HepG2 (cell line): ENCODE data around the gene CCDC7. TPM values are rescaled to one million over a fixed set of nuclear protein-coding genes. Genes with fewer than 3 reads are reported as not detected.

ENCODE experiments used
- ATAC-seq: fragments of 200-7000 bp; cut with Tn5 transposase; 3 replicates; pipeline ENCODE4 v1.9.1; 2020; ENCODE audit warnings: mild to moderate bottlenecking, moderate library complexity
- BruUV-seq: library from RNA; stranded (reverse); fragments of 400-500 nt; replicated peaks from 2 replicates; lab custom pipeline; 2021; lab: Mats Ljungman, UMichigan
- CTCF ChIA-PET: fragments of 300-600 bp; formaldehyde crosslinking; extraction: SDS; loops from one replicate; lab custom pipeline; 2021; ENCODE audit warnings: low total read pairs, inconsistent platforms, low intra/inter-chr PET ratio; lab: Yijun Ruan, JAX
- POLR2A ChIA-PET: fragments of 350-600 bp; sonication (Branson Sonifier 250); formaldehyde crosslinking; loops from one replicate; lab custom pipeline; 2020; ENCODE audit warnings: antibody characterized with exemption, inconsistent platforms; lab: Yijun Ruan, JAX
- DNase-seq: peaks from one replicate; pipeline ENCODE4 v3.0.0-alpha.2; 2015; ENCODE audit warnings: low spot score
- FAIRE-seq: peaks from 3 replicates; lab custom pipeline; 2011; peaks lifted over from hg19 to GRCh38; lab: Jason Lieb, UNC
- H2AFZ ChIP-seq: one replicate; pipeline ENCODE4 v1.6.1; 2011; ENCODE audit warnings: low read length, inconsistent platforms
- H3K27ac ChIP-seq: fragments of 300-600 bp; 3 replicates; pipeline ENCODE4 v1.8.0; 2011; ENCODE audit warnings: mixed run types, mild to moderate bottlenecking, mixed read lengths, low read length, inconsistent platforms; ENCODE audit not compliant: insufficient read depth; ENCODE audit errors: extremely low read length
- H3K27me3 ChIP-seq, 2 experiments: fragments of 200-600 bp in 1 of 2; 2 replicates in 1 of 2; 3 replicates in 1 of 2; pipeline versions ENCODE4 v1.6.0 to v1.8.0; 2011; ENCODE audit warnings: low read length in 2 of 2, mild to moderate bottlenecking in 2 of 2, moderate library complexity in 2 of 2, inconsistent platforms in 1 of 2; ENCODE audit not compliant: insufficient read depth in 2 of 2, control insufficient read depth in 1 of 2
- H3K36me3 ChIP-seq, 2 experiments: fragments of 200-600 bp in 1 of 2; replicated peaks in 1 of 2; 2 replicates in 1 of 2; 3 replicates in 1 of 2; pipeline versions ENCODE4 v1.5.1 to v1.8.0; 2011; ENCODE audit warnings: low read length in 2 of 2, inconsistent platforms in 1 of 2; ENCODE audit not compliant: insufficient read depth in 2 of 2, control insufficient read depth in 1 of 2
- H3K4me1 ChIP-seq: 2 replicates; pipeline ENCODE4 v1.5.1; 2012; ENCODE audit warnings: low read length, inconsistent platforms; ENCODE audit not compliant: insufficient read depth
- H3K4me2 ChIP-seq: 2 replicates; pipeline ENCODE4 v1.6.0; 2011; ENCODE audit warnings: low read depth, low read length, inconsistent platforms
- H3K4me3 ChIP-seq, 3 experiments: fragments of 200-600 bp in 1 of 3; sonication (generic), shearing (Covaris generic) in 1 of 3; replicated peaks in 1 of 3; 2 replicates each; pipeline ENCODE4 v1.5.1; 2011 to 2016; ENCODE audit warnings: low read length in 3 of 3, inconsistent platforms in 2 of 3, low read depth in 2 of 3, mild to moderate bottlenecking in 2 of 3, control low read depth in 1 of 3, mixed read lengths in 1 of 3; ENCODE audit not compliant: insufficient read depth in 1 of 3
- H3K79me2 ChIP-seq: one replicate; pipeline ENCODE4 v1.6.1; 2011; ENCODE audit warnings: low read length, inconsistent platforms; ENCODE audit not compliant: insufficient read depth
- H3K9ac ChIP-seq: 2 replicates; pipeline ENCODE4 v1.6.0; 2011; ENCODE audit warnings: mild to moderate bottlenecking, low read depth, low read length, inconsistent platforms; ENCODE audit not compliant: insufficient read depth
- H3K9me3 ChIP-seq: 2 replicates; pipeline ENCODE4 v1.5.1; 2012; ENCODE audit warnings: mild to moderate bottlenecking, low read length
- H4K20me1 ChIP-seq: 2 replicates; pipeline ENCODE4 v1.6.0; 2011; ENCODE audit warnings: inconsistent platforms, mild to moderate bottlenecking, low read length, moderate library complexity; ENCODE audit not compliant: insufficient read depth
- BORCS8-MEF2B ChIP-seq: sonication (generic); formaldehyde crosslinking; IDR thresholded peaks from 2 replicates; pipeline ENCODE4 v1.8.0; 2022; ENCODE audit warnings: mild to moderate bottlenecking, missing genetic modification reagents
- CEBPG ChIP-seq: IDR thresholded peaks from 2 replicates; pipeline ENCODE4 v1.6.1; 2016
- EP300 ChIP-seq, 3 experiments: sonication (generic) in 1 of 3; formaldehyde crosslinking in 1 of 3; IDR thresholded peaks; 2 replicates each; pipeline versions ENCODE4 v1.5.1 to v1.6.1; 2011 to 2020; ENCODE audit warnings: low read depth in 2 of 3, low read length in 2 of 3, borderline replicate concordance in 1 of 3, improper control_type of control experiment in 1 of 3, mild to moderate bottlenecking in 1 of 3, missing genetic modification reagents in 1 of 3, moderate library complexity in 1 of 3
- ERF ChIP-seq: IDR thresholded peaks from 2 replicates; pipeline ENCODE4 v1.6.1; 2018; ENCODE audit warnings: missing biosample characterization, missing genetic modification reagents
- HNRNPLL ChIP-seq: fragments of 200-400 bp; formaldehyde crosslinking; IDR thresholded peaks from 2 replicates; pipeline ENCODE4 v1.6.1; 2017; ENCODE audit warnings: mild to moderate bottlenecking, low read depth, low read length; ENCODE audit not compliant: poor library complexity, severe bottlenecking
- HOXA7 ChIP-seq: sonication (generic); formaldehyde crosslinking; IDR thresholded peaks from 2 replicates; pipeline ENCODE4 v1.8.1; 2022; ENCODE audit warnings: mild to moderate bottlenecking, missing genetic modification reagents, moderate library complexity
- PHF8 ChIP-seq: sonication (generic); formaldehyde crosslinking; IDR thresholded peaks from 2 replicates; pipeline ENCODE4 v1.5.0; 2020; ENCODE audit warnings: missing genetic modification reagents
- RXRA ChIP-seq: sonication (generic); formaldehyde crosslinking; IDR thresholded peaks from 2 replicates; pipeline ENCODE4 v1.5.1; 2020; ENCODE audit warnings: missing genetic modification reagents
- SP5 ChIP-seq: IDR thresholded peaks from 2 replicates; pipeline ENCODE4 v1.6.1; 2016; ENCODE audit warnings: low read depth, borderline replicate concordance
- STAT5B ChIP-seq: sonication (generic); formaldehyde crosslinking; IDR thresholded peaks from 2 replicates; pipeline ENCODE4 v1.4.0; 2020; ENCODE audit warnings: missing genetic modification reagents
- YEATS4 ChIP-seq: sonication (generic); formaldehyde crosslinking; IDR thresholded peaks from 2 replicates; pipeline ENCODE4 v1.4.0; 2020; ENCODE audit warnings: missing genetic modification reagents, borderline replicate concordance
- ZFP90 ChIP-seq: sonication (generic); formaldehyde crosslinking; IDR thresholded peaks from 2 replicates; pipeline ENCODE4 v1.8.0; 2022; ENCODE audit warnings: missing genetic modification reagents, mild to moderate bottlenecking, inconsistent platforms, borderline replicate concordance
- ZKSCAN8 ChIP-seq: IDR thresholded peaks from 2 replicates; pipeline ENCODE4 v1.6.1; 2016; ENCODE audit warnings: borderline replicate concordance, missing genetic modification reagents, missing compliant biosample characterization
- ZMYM4 ChIP-seq: sonication (generic); formaldehyde crosslinking; IDR thresholded peaks from 2 replicates; pipeline ENCODE4 v1.8.1; 2023; ENCODE audit warnings: mild to moderate bottlenecking, missing genetic modification reagents
- ZNF556 ChIP-seq: sonication (generic); formaldehyde crosslinking; IDR thresholded peaks from 2 replicates; pipeline ENCODE4 v1.4.0; 2020; ENCODE audit warnings: mild to moderate bottlenecking, missing genetic modification reagents, borderline replicate concordance
- ZNF670 ChIP-seq: sonication (generic); formaldehyde crosslinking; IDR thresholded peaks from 2 replicates; pipeline ENCODE4 v1.8.0; 2022; ENCODE audit warnings: mild to moderate bottlenecking, missing genetic modification reagents, borderline replicate concordance
- ZNF777 ChIP-seq: sonication (generic); formaldehyde crosslinking; IDR thresholded peaks from 2 replicates; pipeline ENCODE4 v1.4.0; 2020; ENCODE audit warnings: missing genetic modification reagents
- in situ Hi-C: cut with HindIII; loops from 2 replicates; pipeline ENCODE4 v1.10.0; 2017; ENCODE audit warnings: low pct_unique_long_range_greater_than_20kb; ENCODE audit not compliant: extremely low pct_ligation_motif_present
- intact Hi-C: fragments of 100-400 bp; cut with micrococcal nuclease; formaldehyde crosslinking; loops from one replicate; pipeline ENCODE4 v1.10.0; 2022; ENCODE audit not compliant: unreplicated experiment
- polyA plus RNA-seq, 8 experiments: library from polyadenylated mRNA; depleted of rRNA in 3 of 8; stranded (reverse) in 7 of 8; unstranded in 1 of 8; fragments of >200 nt; fragmentation: Illumina TruSeq in 4 of 8; extraction: Trizol in 4 of 8; gene quantifications; 2 replicates each; pipeline versions ENCODE4 v1.2.1 to v1.2.3, GENCODE V29; 2011 to 2016; ENCODE audit warnings: low read depth in 4 of 8, missing spikeins in 1 of 8, mixed read lengths in 1 of 8; ENCODE audit not compliant: insufficient read depth in 1 of 8
- total RNA-seq, 5 experiments: library from RNA; depleted of rRNA; stranded (reverse); fragments of >200 nt; fragmentation: Illumina TruSeq; extraction: Trizol; gene quantifications; 2 replicates each; pipeline ENCODE4 v1.2.3, GENCODE V29; 2016; ENCODE audit warnings: low read depth in 1 of 5
- TF ChIP-seq, protein P1 (sequence below): sonication (generic); formaldehyde crosslinking; IDR thresholded peaks from 2 replicates; pipeline ENCODE4 v1.5.1; 2020; ENCODE audit warnings: missing genetic modification reagents, mild to moderate bottlenecking, borderline replicate concordance
- TF ChIP-seq, protein P2 (sequence below): sonication (generic); formaldehyde crosslinking; IDR thresholded peaks from 2 replicates; pipeline ENCODE4 v1.4.0; 2020; ENCODE audit warnings: mild to moderate bottlenecking, missing genetic modification reagents

Gene CCDC7
- total and polyA plus RNA-seq, 2 of the 13 experiments (the other 11 are each of a cell fraction or from before 2014, with no cell fraction given), result 0.40 to 1.8 TPM

DNA sequence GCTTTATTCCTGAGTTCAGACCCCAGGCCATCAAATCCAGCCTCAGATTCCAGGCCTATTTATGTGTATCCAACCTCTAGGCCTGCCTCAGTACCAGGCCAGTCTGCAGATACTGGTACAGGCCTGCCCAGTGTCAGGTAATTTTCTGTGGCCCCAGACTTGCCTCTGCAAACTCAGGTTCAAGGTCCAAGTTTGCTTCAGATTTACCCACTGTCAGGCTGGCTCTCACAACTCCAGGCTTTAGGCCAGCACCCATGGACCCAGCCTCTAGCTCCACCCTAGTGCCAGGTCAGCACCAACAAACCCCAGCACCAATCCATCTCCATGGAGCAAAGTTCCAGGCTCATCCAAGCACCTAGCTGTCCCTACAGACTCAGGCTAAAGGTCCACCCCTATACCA lies 342.4 kb downstream of the CCDC7 start:
- no peak overlapping the region for H3K9ac ChIP-seq
- no peaks in the 10 kb centered on the region for H4K20me1 ChIP-seq
- no peak overlapping the region for H2AFZ ChIP-seq
- H3K4me1 ChIP-seq, result peaks cover 17% of the 10 kb centered on the region
- FAIRE-seq (no peak), DNase-seq (peak; percentile 49), ATAC-seq (peak; percentile 93)
- H3K27me3 ChIP-seq, result no peaks in the 10 kb centered on the region
- ChIA-PET POLR2A (no interaction called here), CTCF (no interaction called here)
- no TSS peak for BruUV-seq
- in situ Hi-C loops, result no loop called here
- no peaks in the 10 kb centered on the region for H3K9me3 ChIP-seq
- H3K4me2 ChIP-seq, result 0 out of 2 replicates have a peak overlapping the region, but pooled peaks have one; percentile 2
- no peak overlapping the region for H3K4me3 ChIP-seq
- H3K36me3 ChIP-seq, result no peaks in the 10 kb centered on the region
- H3K79me2 ChIP-seq, result no peaks in the 10 kb centered on the region
- no peak overlapping the region for H3K27ac ChIP-seq
- intact Hi-C loops, result no loop called here
- TF ChIP-seq, protein P1, sequence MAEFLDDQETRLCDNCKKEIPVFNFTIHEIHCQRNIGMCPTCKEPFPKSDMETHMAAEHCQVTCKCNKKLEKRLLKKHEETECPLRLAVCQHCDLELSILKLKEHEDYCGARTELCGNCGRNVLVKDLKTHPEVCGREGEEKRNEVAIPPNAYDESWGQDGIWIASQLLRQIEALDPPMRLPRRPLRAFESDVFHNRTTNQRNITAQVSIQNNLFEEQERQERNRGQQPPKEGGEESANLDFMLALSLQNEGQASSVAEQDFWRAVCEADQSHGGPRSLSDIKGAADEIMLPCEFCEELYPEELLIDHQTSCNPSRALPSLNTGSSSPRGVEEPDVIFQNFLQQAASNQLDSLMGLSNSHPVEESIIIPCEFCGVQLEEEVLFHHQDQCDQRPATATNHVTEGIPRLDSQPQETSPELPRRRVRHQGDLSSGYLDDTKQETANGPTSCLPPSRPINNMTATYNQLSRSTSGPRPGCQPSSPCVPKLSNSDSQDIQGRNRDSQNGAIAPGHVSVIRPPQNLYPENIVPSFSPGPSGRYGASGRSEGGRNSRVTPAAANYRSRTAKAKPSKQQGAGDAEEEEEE (CRISPR knock-in tag), result no peak
- TF ChIP-seq STAT5B (no peak), ZMYM4 (CRISPR knock-in tag) (0 out of 2 replicates have a peak, but pooled peaks have one; percentile 21), ERF (CRISPR knock-in tag) (no peak), YEATS4 (CRISPR knock-in tag) (no peak), PHF8 (CRISPR knock-in tag) (no peak), BORCS8-MEF2B (CRISPR knock-in tag) (no peak), CEBPG (no peak), ZFP90 (no peak), ZNF670 (CRISPR knock-in tag) (no peak), SP5 (CRISPR knock-in tag) (no peak), HOXA7 (CRISPR knock-in tag) (no peak), ZNF556 (CRISPR knock-in tag) (no peak), HNRNPLL (no peak), ZNF777 (no peak), RXRA (CRISPR knock-in tag) (no peak), ZKSCAN8 (CRISPR knock-in tag) (no peak), EP300 (IDR thresholded peaks at IDR 0.05; ENCODE audit: low read depth in 2 of 2, low read length in 2 of 2) (no peak), EP300 (CRISPR knock-in tag; IDR thresholded peaks at IDR 0.05; ENCODE audit: borderline replicate concordance) (no peak)
- TF ChIP-seq, protein P2, sequence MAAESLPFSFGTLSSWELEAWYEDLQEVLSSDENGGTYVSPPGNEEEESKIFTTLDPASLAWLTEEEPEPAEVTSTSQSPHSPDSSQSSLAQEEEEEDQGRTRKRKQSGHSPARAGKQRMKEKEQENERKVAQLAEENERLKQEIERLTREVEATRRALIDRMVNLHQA (CRISPR knock-in tag), result no peak
